Posterior cingulate gyrus (tissue), 11 donors: ENCODE measurements around the gene PRKX.
"Not testable (repeated sequence)": the region's sequence is repeated elsewhere in the genome, so short reads cannot be mapped to it uniquely, and the experiment has no call there.

Source experiments
- DNase-seq, 10 donors: peaks; one replicate each; pipeline versions ENCODE4 v3.0.0 to v3.0.0-alpha.2; 2020 to 2021; ENCODE audit warnings: mixed read lengths in 3 of 10
- intact Hi-C: fragments of 100-400 bp; cut with DNase I; formaldehyde crosslinking; loops from one replicate; pipeline ENCODE4 v1.15.1; 2023

PRKX gene

DNA sequence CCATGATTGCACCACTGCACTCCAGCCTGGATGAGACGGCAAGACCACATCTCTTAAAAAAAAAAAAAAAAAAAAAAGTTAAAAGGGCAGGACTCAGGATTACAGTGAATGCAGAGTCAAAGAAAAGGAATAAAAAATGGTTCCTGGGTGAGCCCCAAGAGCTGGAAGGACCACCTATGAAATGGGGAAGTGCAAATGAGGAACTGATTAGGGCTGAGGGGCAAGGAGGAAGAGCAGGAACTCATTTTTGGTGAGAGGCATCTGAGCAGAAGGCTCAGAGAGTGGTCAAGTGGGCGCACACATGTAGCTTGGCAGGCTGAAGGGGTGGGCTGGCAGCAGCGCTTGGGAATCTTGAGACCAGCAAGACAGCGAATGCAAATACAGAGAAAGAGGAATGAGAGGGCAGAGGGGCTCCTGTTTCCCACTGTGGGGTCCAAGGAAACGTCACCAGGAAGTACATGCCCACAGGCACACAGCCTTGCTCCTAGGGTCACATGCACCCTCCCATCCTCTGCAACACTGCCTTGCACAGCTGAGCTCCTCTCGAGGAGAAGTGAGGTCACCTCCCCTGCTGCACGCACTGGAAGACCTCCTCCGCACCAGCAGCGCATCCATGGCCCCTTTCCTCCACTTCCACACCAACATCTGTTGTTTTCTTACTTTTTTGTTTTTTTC is 49.7 kb downstream of the PRKX start:
- intact Hi-C loops, DNase-seq: not testable (repeated sequence)

DNA sequence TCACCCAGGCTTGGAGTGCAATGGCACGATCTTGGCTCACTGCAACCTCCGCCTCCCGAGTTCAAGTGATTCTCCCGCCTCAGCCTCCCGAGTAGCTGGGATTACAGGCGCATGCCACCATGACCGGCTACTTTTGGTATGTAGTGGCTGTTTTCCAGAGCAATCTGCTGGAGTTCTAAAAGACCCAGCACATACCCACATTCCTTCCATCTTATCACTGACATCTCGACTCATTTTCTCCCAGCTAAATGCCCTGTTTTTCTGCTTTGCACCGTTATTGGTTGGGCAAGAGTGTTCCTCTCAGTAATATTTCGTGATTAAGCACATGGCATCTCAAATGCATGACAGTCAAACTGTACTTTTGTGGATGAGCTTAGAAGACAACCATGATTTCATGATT is 53.7 kb downstream of the PRKX start:
- no peak for DNase-seq
- intact Hi-C loops = no loop called here

DNA sequence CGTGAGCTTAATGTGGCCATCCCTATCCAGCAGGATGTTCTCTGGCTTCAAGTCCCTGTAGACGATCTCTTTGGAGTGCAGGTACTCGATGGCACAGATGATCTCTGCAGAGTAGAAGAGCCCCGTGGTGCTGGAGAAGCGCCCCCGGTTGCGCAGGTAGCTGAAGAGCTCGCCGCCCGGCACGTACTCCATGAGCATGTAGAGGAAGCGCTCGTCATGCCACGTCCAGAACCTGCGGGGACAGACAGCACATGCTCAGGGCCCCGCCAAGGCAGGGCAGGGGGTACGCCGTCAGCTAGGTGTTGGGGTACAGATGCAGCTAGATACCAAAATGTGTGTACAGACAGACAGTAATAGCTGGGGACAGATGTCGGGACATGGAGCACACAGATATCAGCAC is 58.3 kb downstream of the PRKX start:
- intact Hi-C loops = no loop called here
- no peak for DNase-seq

DNA sequence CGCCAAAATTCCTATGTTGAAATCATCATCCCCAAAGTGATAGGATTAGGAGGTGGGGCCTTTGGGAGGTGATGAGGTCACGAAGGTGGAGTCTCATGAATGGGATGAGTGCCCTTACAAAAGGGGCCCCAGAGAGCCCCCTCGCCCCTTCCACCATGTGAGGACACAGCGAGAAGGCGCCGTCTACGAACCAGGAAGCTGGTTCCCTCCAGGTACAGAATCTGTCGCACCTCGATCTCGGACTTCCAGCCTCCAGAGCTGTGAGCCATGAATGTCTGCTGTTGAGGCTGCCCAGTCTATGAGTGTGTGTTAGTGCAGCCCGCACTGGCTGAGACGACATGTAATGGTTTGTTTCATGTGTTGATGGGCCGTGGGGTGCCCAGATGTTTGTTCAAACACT is 60.3 kb downstream of the PRKX start:
- intact Hi-C loops = no loop called here

DNA sequence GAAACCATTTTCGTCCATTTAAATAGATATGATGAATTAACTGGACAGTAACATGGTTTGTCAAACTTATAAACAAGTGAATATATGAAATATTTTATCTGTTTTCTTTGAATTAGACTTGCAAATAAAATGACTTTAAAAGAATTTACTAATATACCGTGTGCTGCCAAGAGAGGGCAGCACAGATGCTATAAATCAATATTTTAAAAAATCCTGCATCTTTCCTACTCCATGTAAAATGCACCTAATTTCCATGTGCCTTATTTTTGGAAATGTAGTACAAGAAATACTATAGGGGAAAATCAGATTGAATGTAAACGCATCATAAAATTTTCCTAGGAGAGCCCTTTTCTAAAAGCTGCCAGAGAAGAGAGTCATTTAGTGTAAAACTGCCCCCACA is 62.2 kb downstream of the PRKX start:
- no peak for DNase-seq
- intact Hi-C loops = loop anchor here (2.0 kb wide), 1 partner anchor 162 kb away; no protein-coding TSS in a partner anchor

More for the DNA sequence above, 60.3 kb downstream of the PRKX start:
- no peak for DNase-seq

DNA sequence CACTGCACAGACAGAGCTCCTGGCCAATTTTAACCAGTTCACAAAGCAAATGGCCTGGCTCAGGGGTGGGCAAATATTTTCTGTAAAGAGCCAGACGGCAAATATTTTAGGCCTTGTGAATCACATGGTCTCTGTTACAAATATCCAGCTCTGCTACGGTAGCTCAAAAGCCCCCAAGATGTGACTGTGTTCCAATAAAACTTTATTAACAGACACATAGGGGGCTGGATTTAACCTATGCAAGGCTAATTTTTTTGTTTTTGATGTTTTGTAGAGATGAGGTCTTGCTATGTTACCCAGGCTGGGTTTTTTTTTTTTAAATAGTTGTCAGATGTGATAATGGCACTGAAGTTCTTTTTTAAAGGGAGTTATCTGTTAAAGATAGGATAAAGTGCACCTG is 65.4 kb downstream of the PRKX start:
- intact Hi-C loops = no loop called here
- no peak for DNase-seq

DNA sequence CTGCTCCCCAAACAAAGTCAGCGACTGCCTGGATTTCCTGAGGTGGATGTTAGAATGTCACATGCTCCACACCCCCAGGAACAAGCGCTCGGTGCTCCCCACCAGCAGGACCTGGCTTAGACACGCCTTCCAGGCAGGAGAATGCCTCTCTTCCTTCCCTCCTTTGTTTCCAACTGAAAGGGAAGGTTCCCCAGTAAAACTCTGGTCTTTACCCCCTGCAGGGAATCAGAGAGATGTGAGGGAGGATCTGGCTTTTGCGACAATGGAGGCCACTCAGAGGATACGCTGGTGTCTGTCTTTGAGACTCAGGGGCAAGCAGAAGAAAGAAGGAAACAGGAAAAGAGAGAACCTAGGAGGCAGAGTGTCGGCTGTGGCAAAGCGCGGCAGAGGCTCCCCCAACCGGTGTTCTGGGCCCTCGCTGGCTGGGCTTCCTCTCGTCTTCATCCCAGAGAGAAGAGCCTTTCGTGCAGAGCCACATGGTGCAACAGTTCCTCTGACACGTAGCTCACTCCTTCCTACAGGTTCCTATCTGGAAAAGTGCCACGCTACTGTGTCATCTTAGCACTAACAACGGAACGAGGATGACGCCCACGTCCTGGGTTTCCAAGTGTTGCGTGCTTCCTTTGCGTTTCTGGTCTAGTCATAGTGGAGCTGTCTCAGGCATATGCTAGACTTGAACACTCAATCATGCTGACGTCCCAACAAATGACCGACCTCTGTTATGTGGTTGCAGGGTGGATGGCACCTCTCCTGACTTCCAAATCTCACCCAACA is 73.4 kb downstream of the PRKX start:
- peak in 2 of 10 donors; percentile 30 to 88 for DNase-seq

DNA sequence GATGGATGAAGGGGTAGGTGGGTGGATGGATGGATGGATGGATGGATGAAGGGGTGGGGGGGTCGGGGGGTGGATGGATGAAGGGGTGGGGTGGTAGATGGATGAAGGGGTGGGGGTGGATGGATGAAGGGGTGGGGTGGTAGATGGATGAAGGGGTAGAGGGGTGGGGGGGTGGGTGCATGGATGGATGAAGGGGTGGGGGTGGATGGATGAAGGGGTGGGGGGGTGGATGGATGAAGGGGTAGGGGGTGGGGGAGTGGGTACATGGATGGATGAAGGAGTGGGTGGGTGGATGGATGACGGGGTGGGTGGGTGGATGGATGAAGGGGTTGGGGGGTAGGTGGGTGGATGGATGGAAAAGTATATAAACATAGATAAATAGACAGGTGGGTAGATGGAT is 74.2 kb downstream of the PRKX start:
- DNase-seq = no peak
- intact Hi-C loops = loop anchor here (5.0 kb wide), 1 partner anchor 522 kb away; no protein-coding TSS in a partner anchor

More for the DNA sequence above, 73.4 kb downstream of the PRKX start:
- intact Hi-C loops = loop anchor here (5.0 kb wide), 1 partner anchor 523 kb away; no protein-coding TSS in a partner anchor

DNA sequence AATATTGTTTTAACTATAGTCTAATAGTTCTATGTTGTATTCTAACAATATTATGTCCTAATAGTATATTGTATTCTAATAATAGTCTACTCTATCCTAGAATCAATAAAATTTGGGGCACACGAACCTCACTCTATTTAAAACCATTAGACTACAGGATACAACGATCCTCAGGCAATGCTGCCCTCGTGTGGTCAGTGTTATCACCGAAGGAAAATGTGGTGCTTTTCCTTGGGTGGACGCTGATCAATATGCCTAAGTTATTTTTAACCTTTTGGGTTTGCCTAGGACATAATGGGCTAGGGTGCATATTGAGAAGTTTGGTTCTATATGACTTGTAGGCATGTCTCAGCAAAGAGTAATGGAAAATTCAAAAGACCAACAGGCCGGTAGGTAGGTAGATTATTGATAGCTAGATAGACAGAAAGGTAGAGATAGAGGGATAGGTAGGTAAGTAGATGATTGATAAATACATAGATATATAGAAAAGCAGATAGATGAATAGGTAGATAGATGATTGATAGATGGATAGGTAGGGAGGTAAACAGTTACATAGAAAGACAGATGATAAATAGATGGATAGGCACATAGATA is 75.1 kb downstream of the PRKX start:
- intact Hi-C loops = loop anchor here (5.0 kb wide), 1 partner anchor 521 kb away; no protein-coding TSS in a partner anchor
- peak in 5 of 10 donors; percentile 18 to 48 (median 42) for DNase-seq

DNA sequence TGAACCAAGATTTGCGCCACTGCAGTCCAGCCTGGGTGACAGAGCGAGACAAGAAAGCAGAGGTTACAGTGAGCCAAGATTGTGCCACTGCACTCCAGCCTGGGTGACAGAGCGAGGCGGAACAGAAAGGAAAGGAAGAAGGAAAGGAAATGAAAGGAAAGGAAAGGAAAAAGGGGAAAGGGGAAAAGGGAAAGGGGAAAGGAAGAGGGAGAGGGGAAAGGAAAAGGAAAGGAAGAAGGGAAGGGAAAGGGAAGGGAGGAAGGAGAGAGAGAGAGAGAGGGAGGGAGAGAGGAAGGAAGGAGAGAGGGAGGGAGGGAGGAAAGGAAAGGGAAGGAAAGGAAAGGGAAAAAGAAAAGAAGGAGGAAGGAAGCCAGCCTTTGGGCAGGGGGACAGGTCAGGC is 76.6 kb downstream of the PRKX start:
- intact Hi-C loops = loop anchor here (5.0 kb wide), 1 partner anchor 520 kb away; no protein-coding TSS in a partner anchor

DNA sequence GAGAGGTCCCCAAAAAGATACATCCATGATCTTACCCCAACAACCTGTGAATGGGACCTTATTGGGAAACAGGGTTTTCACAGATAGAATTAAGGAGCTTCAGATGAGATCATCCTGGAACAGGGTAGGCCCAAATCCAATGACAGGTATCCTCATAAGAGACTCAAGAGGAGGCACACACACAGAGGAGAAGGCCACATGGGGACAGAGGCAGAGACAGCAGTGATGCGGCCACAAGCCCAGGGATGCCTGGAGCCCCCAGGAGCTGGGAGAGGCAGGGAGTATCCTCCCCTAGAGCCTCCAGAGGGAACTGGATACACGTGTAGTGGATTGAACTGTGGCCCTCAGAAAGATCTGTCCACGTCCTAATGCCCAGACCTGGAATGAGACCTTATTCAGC is 82.3 kb downstream of the PRKX start:
- DNase-seq = no peak
- intact Hi-C loops = no loop called here

More for the DNA sequence above, 76.6 kb downstream of the PRKX start:
- no peak for DNase-seq

DNA sequence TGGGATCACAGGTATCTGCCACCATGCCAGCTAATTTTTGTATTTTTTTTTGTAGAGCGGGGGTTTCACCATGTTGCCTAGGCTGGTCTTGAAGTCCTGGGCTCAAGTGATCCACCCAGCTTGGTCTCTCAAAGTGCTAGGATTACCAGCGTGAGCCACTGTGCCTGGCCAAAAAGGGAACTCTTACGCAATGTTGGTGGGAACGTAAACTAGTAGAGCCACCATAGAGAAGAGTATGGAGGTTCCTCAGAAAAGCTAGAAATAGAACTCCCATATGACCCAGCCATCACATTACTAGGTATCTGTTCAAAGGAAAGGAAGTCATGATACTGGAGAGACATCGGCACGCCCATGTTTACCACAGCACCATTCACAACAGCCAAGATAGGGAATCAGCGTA is 85.9 kb downstream of the PRKX start:
- DNase-seq = no peak
- intact Hi-C loops = no loop called here

DNA sequence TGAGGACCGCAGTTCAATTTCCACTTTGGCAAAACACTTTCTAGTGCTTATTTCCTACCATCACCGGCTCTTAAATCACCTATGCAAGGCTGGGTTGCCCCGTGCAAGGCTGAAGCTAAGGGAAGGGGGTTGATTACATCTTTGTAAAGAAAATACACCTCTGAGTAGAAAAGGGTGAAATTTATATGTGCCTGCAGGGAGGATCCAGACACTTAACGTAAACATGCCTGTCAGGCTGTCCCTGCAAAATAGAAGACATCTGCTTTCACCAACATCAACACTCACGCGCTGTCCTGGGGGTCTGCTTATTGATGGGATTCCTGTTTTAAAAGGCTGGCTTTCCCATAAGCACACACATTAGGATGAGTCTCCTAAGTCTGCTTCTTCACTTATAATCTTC is 92.0 kb downstream of the PRKX start:
- intact Hi-C loops = no loop called here
- DNase-seq = no peak

DNA sequence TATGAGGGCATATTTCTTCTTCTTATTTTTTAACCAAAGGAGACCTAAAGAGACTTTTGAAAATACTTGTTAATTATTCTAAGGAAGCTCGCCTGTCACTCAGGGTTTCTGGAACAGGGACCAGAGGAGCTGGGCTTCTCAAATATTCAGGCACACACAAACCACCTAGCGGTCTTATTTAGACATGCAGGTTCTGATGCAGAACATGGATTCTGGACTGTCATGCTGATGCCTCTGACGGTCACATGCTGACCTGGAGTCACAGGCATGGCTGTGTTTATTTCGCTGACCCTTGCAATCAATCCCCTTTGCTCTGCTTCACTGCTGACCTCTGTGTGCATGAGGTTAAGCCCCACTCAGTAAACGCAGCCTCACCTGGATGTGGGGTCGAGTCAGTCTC is 101.7 kb downstream of the PRKX start:
- intact Hi-C loops = not testable (repeated sequence)

DNA sequence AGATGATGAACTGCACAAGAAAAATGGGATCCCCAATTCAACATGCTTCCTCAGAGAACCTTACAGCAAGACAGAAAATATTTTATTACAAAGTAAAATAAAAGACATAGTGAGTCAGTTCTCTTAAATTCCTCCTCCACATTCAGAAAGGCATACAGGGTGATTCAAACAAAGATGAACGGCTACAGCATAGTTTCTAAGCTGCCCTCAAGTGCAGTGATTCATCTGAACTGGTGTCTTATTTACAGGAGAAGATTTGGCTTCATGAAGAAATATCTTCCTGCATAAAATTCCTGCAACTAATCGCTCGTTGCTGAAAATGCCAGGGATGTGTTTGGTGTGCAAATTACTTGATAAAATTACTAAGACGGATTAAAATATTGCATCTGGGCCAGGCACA is 103.6 kb downstream of the PRKX start:
- intact Hi-C loops = no loop called here
- DNase-seq = no peak

More for the DNA sequence above, 101.7 kb downstream of the PRKX start:
- not testable (repeated sequence) for DNase-seq

DNA sequence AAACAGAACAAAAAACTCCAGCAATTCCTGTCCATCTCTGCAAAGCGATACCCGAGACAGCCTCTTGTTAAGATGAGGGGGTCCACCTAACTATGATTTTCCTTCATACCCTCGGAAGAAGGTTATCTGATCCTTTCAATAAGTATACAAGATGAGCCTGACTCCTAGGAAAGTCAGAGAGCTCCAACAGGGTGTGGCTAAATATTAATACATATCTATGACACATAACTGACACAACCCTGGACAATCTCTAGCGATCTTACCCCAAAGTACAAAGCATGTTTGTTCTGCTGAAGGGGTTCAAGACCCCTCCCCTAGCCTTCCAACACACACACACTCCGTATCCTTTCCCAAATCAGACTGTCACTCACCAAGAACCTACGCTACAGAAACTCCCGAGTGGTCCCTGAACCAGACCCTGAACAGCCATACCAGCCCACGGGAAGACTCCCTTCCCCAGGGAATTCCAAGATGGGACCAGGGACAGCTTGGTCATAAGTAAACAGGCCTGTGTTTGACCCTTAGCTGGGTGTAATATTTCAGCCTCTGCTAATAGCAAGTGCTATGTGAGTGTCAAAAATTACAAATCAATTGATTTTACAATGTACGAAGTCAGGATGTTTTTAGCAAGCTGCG is 110.3 kb downstream of the PRKX start:
- intact Hi-C loops = no loop called here
- DNase-seq = no peak

DNA sequence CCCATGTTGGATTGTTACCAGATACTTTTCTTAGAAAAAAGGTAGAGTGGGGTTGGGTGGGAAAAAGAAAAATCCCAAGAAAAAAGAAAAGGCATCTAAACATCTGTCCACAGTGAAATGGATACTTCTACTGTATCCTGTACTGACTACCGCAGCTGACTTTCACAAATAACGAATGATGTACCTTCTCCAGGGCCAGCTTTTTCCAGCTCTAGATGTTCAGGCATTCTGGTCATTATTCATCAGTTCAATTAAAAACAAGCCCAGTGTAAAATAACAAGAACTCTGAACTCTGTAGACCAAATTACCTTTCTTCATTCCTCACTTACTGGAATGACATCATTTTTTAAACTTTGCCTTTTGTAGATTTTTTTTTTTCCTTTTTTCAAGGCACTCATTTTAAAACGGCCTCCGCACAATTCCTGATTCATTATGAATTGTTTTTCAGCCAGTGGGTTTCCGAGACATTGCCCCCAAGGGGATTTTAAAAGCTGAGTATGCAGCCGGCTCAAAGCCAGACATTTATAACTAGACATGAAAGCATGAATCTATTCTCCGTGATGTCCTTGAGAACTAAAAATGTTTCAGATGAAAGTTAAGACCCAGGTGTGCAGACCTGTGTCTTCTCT is 113.5 kb downstream of the PRKX start:
- DNase-seq = no peak
- intact Hi-C loops = no loop called here

DNA sequence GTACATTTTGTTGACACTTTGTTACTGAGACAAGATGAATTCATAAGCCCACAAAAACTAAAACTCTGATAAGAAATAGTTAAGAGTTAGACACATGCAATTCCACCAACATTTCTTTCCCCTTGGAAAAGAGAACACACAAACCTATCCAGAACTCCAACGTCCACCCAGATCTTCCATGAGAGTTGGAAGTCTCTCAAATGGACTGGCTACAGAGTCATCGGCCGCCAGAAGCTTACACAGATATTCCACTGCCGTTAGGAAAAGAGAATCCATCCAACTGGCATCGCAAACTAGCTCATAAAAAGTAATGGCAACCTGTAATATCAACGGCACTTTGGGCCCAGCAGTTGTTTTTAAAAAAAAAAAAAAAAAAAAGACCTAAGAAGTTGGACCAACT is 114.7 kb downstream of the PRKX start:
- intact Hi-C loops = no loop called here
- no peak for DNase-seq

DNA sequence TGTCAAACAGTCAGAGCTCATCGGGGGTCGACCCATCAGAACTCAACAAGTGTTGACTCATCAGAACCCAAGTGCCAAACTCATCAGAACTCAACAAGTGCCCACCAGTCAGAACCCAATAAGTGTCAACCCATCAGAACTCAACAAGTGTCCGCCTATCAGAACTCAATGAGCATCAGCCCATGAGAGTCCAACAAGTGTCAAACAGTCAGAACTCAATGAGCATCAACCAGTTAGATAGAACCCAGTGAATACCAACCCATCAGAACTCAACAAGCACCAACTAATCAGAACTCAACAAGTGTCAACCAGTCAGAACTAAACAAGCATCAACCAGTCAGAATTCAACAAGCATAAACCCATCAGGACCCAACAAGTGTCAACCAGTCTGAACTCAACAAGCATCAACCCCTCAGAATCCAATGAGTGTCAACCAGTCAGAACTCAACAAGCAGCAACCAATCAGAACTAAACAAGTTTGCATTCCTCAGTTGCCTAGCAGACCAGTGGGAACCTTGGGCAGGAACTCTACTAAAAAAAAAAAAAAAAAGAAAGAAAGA is 115.3 kb downstream of the PRKX start:
- intact Hi-C loops = no loop called here
- DNase-seq = no peak

DNA sequence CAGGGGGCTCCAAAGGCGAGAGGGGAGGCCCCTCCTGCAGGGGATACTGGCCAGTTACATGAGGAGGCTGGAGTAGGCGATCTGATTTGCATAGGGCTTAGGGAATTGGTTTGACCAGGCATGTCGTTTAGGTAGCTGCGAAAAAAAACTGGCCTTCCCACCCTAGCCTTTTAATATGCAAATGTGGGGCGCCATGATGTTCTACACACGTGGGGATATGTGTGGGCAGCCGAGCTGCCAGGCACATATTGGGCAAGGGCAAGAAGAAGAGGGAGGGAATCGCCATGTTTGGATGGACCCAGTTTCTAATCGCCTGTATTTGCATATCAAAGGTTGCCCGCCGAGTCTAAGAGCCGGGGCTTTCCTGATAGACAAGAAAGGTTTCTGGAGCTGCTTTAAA is 121.3 kb downstream of the PRKX start:
- intact Hi-C loops = no loop called here

More for the DNA sequence above, 121.3 kb downstream of the PRKX start:
- DNase-seq = no peak
